Measurements from ENCODE around the gene RAP1A. TPM values are rescaled to one million over a fixed set of nuclear protein-coding genes. Genes with fewer than 3 reads are reported as not detected.

Gene RAP1A
- total RNA-seq, 1 experiment from 2014 or later = 26.7 TPM

GRCh38 chr1:111648806-111649205 is 29.2 kb downstream of the RAP1A start:
- Histone ChIP-seq H3K79me2 (ENCODE audit: insufficient read depth, low read length) (peaks cover 4% of the 10 kb centered on the region; the same call in 1 of the 2 replicates), H3K4me1 (ENCODE audit: insufficient read depth, low read length) (no peaks in the 10 kb centered on the region), H2BK5ac (ENCODE audit: insufficient read length, low read length) (no peak overlapping the region), H3K4ac (ENCODE audit: low read depth, low read length) (no peak overlapping the region), H4K5ac (ENCODE audit: insufficient read length, low read depth, low read length) (no peak overlapping the region), H3K27me3 (ENCODE audit: insufficient read depth, low read length) (no peaks in the 10 kb centered on the region), H2BK15ac (ENCODE audit: low read depth, low read length) (no peak overlapping the region), H3K9ac (ENCODE audit: extremely low read depth, insufficient read length, low read length) (no peak overlapping the region), H3K23me2 (ENCODE audit: insufficient read length, low read depth, low read length, poor library complexity, severe bottlenecking) (no peaks in the 10 kb centered on the region), H2AK5ac (ENCODE audit: insufficient read length, low read length) (no peak overlapping the region), H2BK20ac (ENCODE audit: low read depth, low read length, poor library complexity, severe bottlenecking) (no peak overlapping the region), H3K14ac (ENCODE audit: insufficient read depth, low read length) (no peak overlapping the region), H3K9me3 (ENCODE audit: control insufficient read depth, low read depth, low read length) (no peaks in the 10 kb centered on the region), H2BK12ac (ENCODE audit: insufficient read length, low read depth, low read length) (no peak overlapping the region), H2BK120ac (ENCODE audit: low read depth, low read length, poor library complexity, severe bottlenecking) (no peak overlapping the region), H3K27ac (ENCODE audit: insufficient read length, low read depth, low read length) (no peak overlapping the region), H2AFZ (ENCODE audit: low read length) (no peak overlapping the region), H4K91ac (ENCODE audit: insufficient read length, low read depth, low read length) (no peak overlapping the region), H4K8ac (replicated peaks; ENCODE audit: insufficient read length, low read depth, low read length) (no peak overlapping the region), H3K18ac (ENCODE audit: insufficient read length, low read depth, low read length) (no peak overlapping the region), H3K23ac (ENCODE audit: insufficient read length, low read depth, low read length) (no peak overlapping the region), H3K56ac (ENCODE audit: insufficient read length, low read depth, low read length) (no peak overlapping the region), H4K20me1 (ENCODE audit: control insufficient read depth, insufficient read depth, insufficient read length) (no peaks in the 10 kb centered on the region), H3K79me1 (ENCODE audit: insufficient read depth, low read depth, low read length, poor library complexity, severe bottlenecking) (peaks cover 6% of the 10 kb centered on the region), H3K4me2 (ENCODE audit: insufficient read depth, insufficient read length, low read length) (no peak overlapping the region), H3T11ph (ENCODE audit: low read length) (no peak overlapping the region)
- TF ChIP-seq CTCF (conservative IDR thresholded peaks at IDR 0.05) = no peak
- Mint-ChIP-seq H3K4me3 (no peak overlapping the region), H3K4me1 (no peaks in the 10 kb centered on the region), H3K9me3 (peaks cover 6 to 13% of the 10 kb centered on the region in 2 experiments; a peak in 4 of 5 replicates), H3K27me3 (ENCODE audit: low read depth) (no peaks in the 10 kb centered on the region), H3K36me3 (ENCODE audit: insufficient read depth in 1 of 3, low read depth in 3 of 3) (peaks cover 18 to 28% (median 27%) of the 10 kb centered on the region in 3 experiments), H3K27ac (peak overlapping the region in 2 of 3 experiments; percentile 4 to 42; a peak in 1 of 7 replicates)
- no CpG with 5 or more reads among the region's 7 CpGs for WGBS (ENCODE audit: extremely low coverage, insufficient read length, low lambda C conversion rate)
- no peak for DNase-seq
